ENCODE results near the gene MEOX2. TPM values are rescaled to one million over a fixed set of nuclear protein-coding genes. Genes with fewer than 3 reads are reported as not detected.

Gene MEOX2
- total RNA-seq: 1 to 10 TPM in 1 of 4 donors, under 1 TPM in 1, not detected in 2; 0.64 to 1.6 TPM

GRCh38 chr7:15686295-15686956, at the start of gene MEOX2:
MEOX2 (minus strand) TSS chr7:15686683; CDS start chr7:15686402, 281 bp downstream.
- Histone ChIP-seq H3K9me3 (no peaks in the 10 kb centered on the region), H3K27ac (peak within 1 kb of the TSS; percentile 35 to 68 (median 62)), H3K36me3 (no peaks in the 10 kb centered on the region), H3K4me3 (peak within 1 kb of the TSS in 3 of 4 donors; percentile 32 to 39 (median 35)), H3K27me3 (peaks cover 85% of the 10 kb centered on the region), H3K4me1 (peaks cover 0 to 26% (median 21%) of the 10 kb centered on the region in 4 donors)
- intact Hi-C loops (cut with DNase I; ENCODE audit: low total_unique reads): no loop called here
- peak; percentile 44 for DNase-seq
- 13% methylated on average over 32 of the region's 32 CpGs; no CpG with 5 or more reads in 1 of the 2 donors for WGBS, 2 donors (ENCODE audit: low coverage in 1 of 2)
- TF ChIP-seq EP300 (IDR thresholded peaks at IDR 0.05; ENCODE audit: low read depth) (no peak), CTCF (IDR thresholded peaks at IDR 0.05) (peak in 1 of 5 experiments; percentile 10), POLR2AphosphoS5 (IDR thresholded peaks at IDR 0.05) (peak in 2 of 3 donors; percentile 55 to 62)
- in situ Hi-C loops (cut with MboI; ENCODE audit: low pct_ligation_motif_present in 1 of 4, low pct_unique_long_range_greater_than_20kb in 1 of 4, low sequenced_read_pairs in 3 of 4): no loop called here

GRCh38 chr7:15729746-15730145, 43.3 kb upstream of the MEOX2 start:
- H3K27me3 ChIP-seq: no peaks in the 10 kb centered on the region
- no peak for DNase-seq
- H3K4me3 ChIP-seq: no peak overlapping the region
- intact Hi-C loops (cut with DNase I; ENCODE audit: low total_unique reads): no loop called here
- H3K4me1 ChIP-seq: no peaks in the 10 kb centered on the region
- TF ChIP-seq EP300 (IDR thresholded peaks at IDR 0.05; ENCODE audit: low read depth) (no peak), CTCF (IDR thresholded peaks at IDR 0.05) (no peak), POLR2A (IDR thresholded peaks at IDR 0.05) (no peak), POLR2AphosphoS5 (IDR thresholded peaks at IDR 0.05) (no peak)
- no peaks in the 10 kb centered on the region for H3K36me3 ChIP-seq
- no peak overlapping the region for H3K27ac ChIP-seq
- no peaks in the 10 kb centered on the region for H3K9me3 ChIP-seq
- in situ Hi-C loops (cut with MboI; ENCODE audit: low pct_ligation_motif_present in 1 of 4, low pct_unique_long_range_greater_than_20kb in 1 of 4, low sequenced_read_pairs in 3 of 4): loop anchor here in 3 of 4 donors (10.0 to 25.0 kb wide), 3 partner anchors 333 to 415 kb away; no protein-coding TSS in a partner anchor

- intact Hi-C loops (cut with DNase I; ENCODE audit: low total_unique reads): no loop called here
- in situ Hi-C loops (cut with MboI; ENCODE audit: low pct_ligation_motif_present in 1 of 4, low pct_unique_long_range_greater_than_20kb in 1 of 4, low sequenced_read_pairs in 3 of 4): loop anchor here in 3 of 4 donors (10.0 to 25.0 kb wide), 3 partner anchors 337 to 410 kb away; no protein-coding TSS in a partner anchor
These were observed 38.6 kb upstream of the MEOX2 start for GRCh38 chr7:15725051-15725450.

GRCh38 chr7:15723841-15724240, 37.4 kb upstream of the MEOX2 start:
- DNase-seq: no peak
- no peaks in the 10 kb centered on the region for H3K27me3 ChIP-seq
- H3K36me3 ChIP-seq: no peaks in the 10 kb centered on the region
- no peak overlapping the region for H3K27ac ChIP-seq
- no peak overlapping the region for H3K4me3 ChIP-seq
- in situ Hi-C loops (cut with MboI; ENCODE audit: low pct_ligation_motif_present in 1 of 4, low pct_unique_long_range_greater_than_20kb in 1 of 4, low sequenced_read_pairs in 3 of 4): loop anchor here (10.0 to 25.0 kb wide), 4 partner anchors 338 to 412 kb away; no protein-coding TSS in a partner anchor
- intact Hi-C loops (cut with DNase I; ENCODE audit: low total_unique reads): no loop called here
- no peaks in the 10 kb centered on the region for H3K4me1 ChIP-seq
- no peak for TF ChIP-seq POLR2AphosphoS5 (IDR thresholded peaks at IDR 0.05)
- no peak for TF ChIP-seq CTCF (IDR thresholded peaks at IDR 0.05)
- no peak for TF ChIP-seq EP300 (IDR thresholded peaks at IDR 0.05; ENCODE audit: low read depth)
- TF ChIP-seq POLR2A (IDR thresholded peaks at IDR 0.05): no peak
- no peaks in the 10 kb centered on the region for H3K9me3 ChIP-seq

More at GRCh38 chr7:15725051-15725450, 38.6 kb upstream of the MEOX2 start:
- Histone ChIP-seq H3K4me1 (no peaks in the 10 kb centered on the region), H3K27ac (no peak overlapping the region), H3K4me3 (no peak overlapping the region), H3K27me3 (no peaks in the 10 kb centered on the region), H3K9me3 (no peaks in the 10 kb centered on the region), H3K36me3 (no peaks in the 10 kb centered on the region)
- 81 to 89% methylated on average over 3 of the region's 3 CpGs for WGBS, 2 donors (ENCODE audit: low coverage in 1 of 2)
- no peak for DNase-seq
- TF ChIP-seq POLR2A (IDR thresholded peaks at IDR 0.05): no peak
- no peak for TF ChIP-seq CTCF (IDR thresholded peaks at IDR 0.05)
- no peak for TF ChIP-seq EP300 (IDR thresholded peaks at IDR 0.05; ENCODE audit: low read depth)
- TF ChIP-seq POLR2AphosphoS5 (IDR thresholded peaks at IDR 0.05): no peak

All from transverse colon (tissue), 4 donors.